ENCODE results near the gene PNPLA3.

The PNPLA3 gene

GRCh38 chr22:43911351-43911750 lies 12.3 kb upstream of the PNPLA3 start:
- no peak for DNase-seq (ENCODE audit: low read depth)
- TF ChIP-seq POLR2A (IDR thresholded peaks at IDR 0.05; ENCODE audit: extremely low read depth, insufficient read length): no peak
- no peak for TF ChIP-seq CTCF (IDR thresholded peaks at IDR 0.05; ENCODE audit: low read depth, low read length)
- no peak for TF ChIP-seq MYC (IDR thresholded peaks at IDR 0.05; ENCODE audit: low read depth, low read length)
- no peak overlapping the region for H3K4me3 ChIP-seq (ENCODE audit: low read depth, low read length)

GRCh38 chr22:43917521-43917920 lies 6.1 kb upstream of the PNPLA3 start:
- DNase-seq (ENCODE audit: low read depth): no peak
- no peak overlapping the region for H3K4me3 ChIP-seq (ENCODE audit: low read depth, low read length)
- TF ChIP-seq CTCF (IDR thresholded peaks at IDR 0.05; ENCODE audit: low read depth, low read length) (no peak), POLR2A (IDR thresholded peaks at IDR 0.05; ENCODE audit: extremely low read depth, insufficient read length) (no peak), MAX (IDR thresholded peaks at IDR 0.05; ENCODE audit: low read depth, low read length) (no peak), MYC (IDR thresholded peaks at IDR 0.05; ENCODE audit: low read depth, low read length) (no peak)

GRCh38 chr22:43919106-43919973 lies 4.3 kb upstream of the PNPLA3 start:
- no peak overlapping the region for H3K4me3 ChIP-seq (ENCODE audit: low read depth, low read length)
- DNase-seq (ENCODE audit: low read depth): no peak
- no peak for TF ChIP-seq MYC (IDR thresholded peaks at IDR 0.05; ENCODE audit: low read depth, low read length)
- no peak for TF ChIP-seq MAX (IDR thresholded peaks at IDR 0.05; ENCODE audit: low read depth, low read length)
- no peak for TF ChIP-seq CTCF (IDR thresholded peaks at IDR 0.05; ENCODE audit: low read depth, low read length)
- TF ChIP-seq POLR2A (IDR thresholded peaks at IDR 0.05; ENCODE audit: extremely low read depth, insufficient read length): no peak

- TF ChIP-seq MAX (IDR thresholded peaks at IDR 0.05; ENCODE audit: low read depth, low read length) (no peak), POLR2A (IDR thresholded peaks at IDR 0.05; ENCODE audit: extremely low read depth, insufficient read length) (no peak), MYC (IDR thresholded peaks at IDR 0.05; ENCODE audit: low read depth, low read length) (no peak), CTCF (IDR thresholded peaks at IDR 0.05; ENCODE audit: low read depth, low read length) (no peak)
- DNase-seq (ENCODE audit: low read depth): peak; percentile 20
- H3K4me3 ChIP-seq (ENCODE audit: low read depth, low read length): no peak overlapping the region
Observed at GRCh38 chr22:43921370-43921769, 2.2 kb upstream of the PNPLA3 start.

- TF ChIP-seq CTCF (IDR thresholded peaks at IDR 0.05; ENCODE audit: low read depth, low read length) (no peak), MAX (IDR thresholded peaks at IDR 0.05; ENCODE audit: low read depth, low read length) (no peak), MYC (IDR thresholded peaks at IDR 0.05; ENCODE audit: low read depth, low read length) (no peak), POLR2A (IDR thresholded peaks at IDR 0.05; ENCODE audit: extremely low read depth, insufficient read length) (no peak)
- no peak for DNase-seq (ENCODE audit: low read depth)
- no peak overlapping the region for H3K4me3 ChIP-seq (ENCODE audit: low read depth, low read length)
Observed at GRCh38 chr22:43922123-43922522, 1.5 kb upstream of the PNPLA3 start.
